Tibial nerve (tissue), 4 donors: ENCODE measurements around the gene HOXB2. TPM values are rescaled to one million over a fixed set of nuclear protein-coding genes. Genes with fewer than 3 reads are reported as not detected.

Source experiments
- DNase-seq, 2 donors: peaks; one replicate each; pipeline ENCODE4 v3.0.0-alpha.2; 2019; ENCODE audit warnings: low spot score in 2 of 2
- H3K27ac ChIP-seq, 4 donors: fragments of 200-600 bp; sonication (generic) in 3 of 4; one replicate each; pipeline ENCODE4 v1.5.1; 2017 to 2019; ENCODE audit warnings: mild to moderate bottlenecking in 1 of 4
- H3K27me3 ChIP-seq, 2 donors: fragments of 200-600 bp; sonication (generic) in 1 of 2; one replicate each; pipeline versions ENCODE4 v1.5.1 to v1.6.0; 2017 to 2019
- H3K36me3 ChIP-seq, 3 donors: fragments of 200-600 bp; sonication (generic); one replicate each; pipeline ENCODE4 v1.5.1; 2018 to 2019
- H3K4me1 ChIP-seq, 4 donors: fragments of 200-600 bp; sonication (generic) in 3 of 4; one replicate each; pipeline ENCODE4 v1.5.1; 2017 to 2019
- H3K4me3 ChIP-seq, 4 donors: fragments of 200-600 bp; sonication (generic) in 3 of 4; one replicate each; pipeline ENCODE4 v1.5.1; 2017 to 2019; ENCODE audit warnings: mild to moderate bottlenecking in 1 of 4, moderate library complexity in 1 of 4
- H3K9me3 ChIP-seq, 4 donors: fragments of 200-600 bp; sonication (generic) in 3 of 4; one replicate each; pipeline ENCODE4 v1.5.1; 2017 to 2019
- EP300 ChIP-seq, 2 donors: sonication (generic); formaldehyde crosslinking; IDR thresholded peaks; one replicate each; pipeline ENCODE4 v1.6.1; 2017; ENCODE audit warnings: antibody characterized with exemption in 2 of 2, mild to moderate bottlenecking in 1 of 2
- POLR2A ChIP-seq, 2 donors: fragments of 450-650 bp; IDR thresholded peaks; one replicate each; pipeline ENCODE4 v1.6.1; 2017; ENCODE audit warnings: antibody characterized with exemption in 2 of 2, mild to moderate bottlenecking in 2 of 2, moderate library complexity in 2 of 2
- WGBS, 2 donors: methylation state at CpG; one replicate each; pipeline ENCODE4 v1.1.5; 2018; 5-methylcytosine and 5-hydroxymethylcytosine counted together
- total RNA-seq, 4 donors: library from RNA; depleted of rRNA; stranded (reverse); fragments of >200 nt; gene quantifications; one replicate each; pipeline ENCODE4 v1.1.0, GENCODE V29; 2016
- TF ChIP-seq, protein P1 (sequence below), 5 experiments: fragments of 200-600 bp in 3 of 5; fragments of 450-650 bp in 2 of 5; sonication (generic) in 3 of 5; IDR thresholded peaks; one replicate each; pipeline ENCODE4 v1.5.1; 2016 to 2019; ENCODE audit warnings: antibody characterized with exemption in 5 of 5, mild to moderate bottlenecking in 3 of 5, moderate library complexity in 2 of 5

HOXB2 gene
- total RNA-seq, 4 donors from 2014 or later = 6.9 to 29.3 (median 19.2) TPM

DNA sequence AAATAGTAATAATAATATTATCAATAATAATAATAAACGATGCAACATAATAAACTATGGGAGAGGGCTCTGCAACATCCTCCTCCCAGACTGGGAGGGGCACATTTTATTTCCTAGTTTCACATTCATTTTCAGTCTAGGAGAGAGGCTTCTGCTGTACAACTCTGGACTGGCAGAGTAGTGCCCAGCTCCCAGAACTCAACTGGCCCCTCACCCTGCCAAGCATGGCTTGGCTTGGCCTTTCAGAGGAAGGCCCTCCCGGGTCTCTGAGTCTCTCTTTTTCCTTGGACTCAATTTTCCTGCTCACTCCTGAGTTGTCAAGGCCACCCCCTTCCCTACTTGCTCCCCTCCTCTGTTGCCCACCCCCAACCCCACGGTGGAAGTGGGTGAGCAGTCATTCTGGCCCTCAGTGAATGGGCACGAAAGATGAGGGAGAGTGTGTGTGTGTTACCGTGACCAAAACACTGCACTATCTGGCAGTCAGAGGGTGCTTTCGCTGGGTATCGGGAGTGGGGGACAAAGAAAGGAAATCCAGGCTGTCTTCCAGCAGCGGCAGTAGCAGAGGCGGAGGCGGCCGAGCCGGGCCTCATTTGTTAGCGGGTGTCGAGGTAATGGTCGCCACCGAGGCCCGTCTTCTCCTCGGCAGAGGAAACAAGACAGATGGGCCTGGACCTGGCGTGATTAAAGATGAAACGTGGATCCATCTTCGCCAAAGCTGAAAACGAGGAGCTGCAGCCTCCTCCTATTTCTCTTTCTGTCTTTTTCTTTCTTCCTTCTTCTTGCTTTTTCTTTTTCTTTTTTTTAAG is 31.0 kb upstream of the HOXB2 start:
- H3K9me3 ChIP-seq = no peaks in the 10 kb centered on the region
- DNase-seq = no peak
- H3K27ac ChIP-seq = peak overlapping the region; percentile 43 to 85 (median 81)
- peaks cover 0 to 67% (median 13%) of the 10 kb centered on the region in 4 donors for H3K4me1 ChIP-seq
- peak overlapping the region in 3 of 4 donors; percentile 34 to 58 (median 53) for H3K4me3 ChIP-seq
- peaks cover 0 to 87% of the 10 kb centered on the region in 2 donors for H3K27me3 ChIP-seq
- no peaks in the 10 kb centered on the region for H3K36me3 ChIP-seq
- TF ChIP-seq, protein P1, sequence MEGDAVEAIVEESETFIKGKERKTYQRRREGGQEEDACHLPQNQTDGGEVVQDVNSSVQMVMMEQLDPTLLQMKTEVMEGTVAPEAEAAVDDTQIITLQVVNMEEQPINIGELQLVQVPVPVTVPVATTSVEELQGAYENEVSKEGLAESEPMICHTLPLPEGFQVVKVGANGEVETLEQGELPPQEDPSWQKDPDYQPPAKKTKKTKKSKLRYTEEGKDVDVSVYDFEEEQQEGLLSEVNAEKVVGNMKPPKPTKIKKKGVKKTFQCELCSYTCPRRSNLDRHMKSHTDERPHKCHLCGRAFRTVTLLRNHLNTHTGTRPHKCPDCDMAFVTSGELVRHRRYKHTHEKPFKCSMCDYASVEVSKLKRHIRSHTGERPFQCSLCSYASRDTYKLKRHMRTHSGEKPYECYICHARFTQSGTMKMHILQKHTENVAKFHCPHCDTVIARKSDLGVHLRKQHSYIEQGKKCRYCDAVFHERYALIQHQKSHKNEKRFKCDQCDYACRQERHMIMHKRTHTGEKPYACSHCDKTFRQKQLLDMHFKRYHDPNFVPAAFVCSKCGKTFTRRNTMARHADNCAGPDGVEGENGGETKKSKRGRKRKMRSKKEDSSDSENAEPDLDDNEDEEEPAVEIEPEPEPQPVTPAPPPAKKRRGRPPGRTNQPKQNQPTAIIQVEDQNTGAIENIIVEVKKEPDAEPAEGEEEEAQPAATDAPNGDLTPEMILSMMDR (IDR thresholded peaks at IDR 0.05) = no peak
- peak in 1 of 2 donors; percentile 30 for TF ChIP-seq EP300 (IDR thresholded peaks at IDR 0.05)
- WGBS, 2 donors = 9 to 19% methylated on average over 22 of the region's 22 CpGs

DNA sequence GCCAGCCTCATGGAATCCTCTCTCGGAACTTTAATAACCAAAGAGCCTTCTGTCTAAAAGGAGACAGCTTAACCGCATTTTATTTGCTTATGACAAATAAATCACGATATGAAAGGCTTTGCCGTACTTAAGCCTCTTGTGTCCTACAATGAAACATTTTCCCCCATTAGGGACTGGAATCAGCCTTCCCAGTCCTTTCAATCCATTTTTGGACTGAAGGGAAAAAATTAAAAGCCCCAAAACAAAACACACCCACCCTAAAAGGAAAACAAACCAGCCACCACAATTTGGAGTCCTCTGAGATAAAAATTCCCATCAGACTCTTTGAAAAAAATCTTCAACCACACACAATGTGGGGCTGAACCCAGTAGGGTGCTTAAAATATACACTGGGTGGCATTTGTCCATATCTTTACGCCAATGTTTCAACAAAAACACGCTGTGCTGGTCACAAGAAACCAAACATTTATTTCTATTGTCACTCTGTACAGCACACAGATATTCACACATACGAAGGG is 30.2 kb upstream of the HOXB2 start:
- H3K36me3 ChIP-seq = no peaks in the 10 kb centered on the region
- peaks cover 0 to 87% of the 10 kb centered on the region in 2 donors for H3K27me3 ChIP-seq
- peaks cover 0 to 75% (median 13%) of the 10 kb centered on the region in 4 donors for H3K4me1 ChIP-seq
- TF ChIP-seq POLR2A (IDR thresholded peaks at IDR 0.05) = no peak
- TF ChIP-seq, protein P1 (IDR thresholded peaks at IDR 0.05) = no peak
- no peak for TF ChIP-seq EP300 (IDR thresholded peaks at IDR 0.05)
- H3K27ac ChIP-seq = peak overlapping the region; percentile 43 to 85 (median 81)
- WGBS, 2 donors = 29% methylated on average over 7 of the region's 7 CpGs
- no peaks in the 10 kb centered on the region for H3K9me3 ChIP-seq
- H3K4me3 ChIP-seq = peak overlapping the region in 1 of 4 donors; percentile 1
- DNase-seq = no peak

DNA sequence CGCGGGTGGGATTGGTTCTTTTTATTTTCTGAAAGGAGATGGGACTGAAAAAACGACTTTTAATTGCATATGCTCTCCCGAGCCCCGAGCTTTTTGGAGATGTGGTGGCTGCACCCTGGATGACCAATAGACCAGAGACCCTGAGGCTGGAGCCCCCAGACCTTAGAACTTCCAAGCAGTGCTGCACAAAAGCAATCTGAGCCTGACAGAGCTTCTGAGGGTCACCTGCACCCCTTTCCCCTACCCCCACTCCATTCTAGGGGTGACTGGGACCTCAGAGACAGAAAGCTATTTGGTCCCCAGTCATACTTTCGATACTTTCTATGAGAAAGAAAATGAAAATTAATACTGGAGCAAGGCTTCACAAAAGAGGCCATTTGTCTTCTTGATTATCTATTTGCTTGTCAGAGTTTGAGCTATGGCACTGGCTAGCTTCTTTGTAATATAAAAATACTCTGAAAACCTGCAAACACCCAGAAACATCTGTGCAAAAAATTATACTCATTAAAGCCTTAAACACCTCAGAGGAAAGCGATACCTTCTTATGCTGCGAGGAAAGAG is 29.7 kb upstream of the HOXB2 start:
- Histone ChIP-seq H3K36me3 (no peaks in the 10 kb centered on the region), H3K4me3 (peak overlapping the region in 1 of 4 donors; percentile 9), H3K27ac (peak overlapping the region; percentile 43 to 85 (median 81)), H3K4me1 (peaks cover 0 to 80% (median 13%) of the 10 kb centered on the region in 4 donors), H3K9me3 (no peaks in the 10 kb centered on the region), H3K27me3 (peaks cover 0 to 87% of the 10 kb centered on the region in 2 donors)
- TF ChIP-seq EP300 (IDR thresholded peaks at IDR 0.05) = no peak
- no peak for TF ChIP-seq POLR2A (IDR thresholded peaks at IDR 0.05)
- TF ChIP-seq, protein P1 (IDR thresholded peaks at IDR 0.05) = no peak
- WGBS, 2 donors = 49 to 53% methylated on average over 8 of the region's 8 CpGs
- no peak for DNase-seq

DNA sequence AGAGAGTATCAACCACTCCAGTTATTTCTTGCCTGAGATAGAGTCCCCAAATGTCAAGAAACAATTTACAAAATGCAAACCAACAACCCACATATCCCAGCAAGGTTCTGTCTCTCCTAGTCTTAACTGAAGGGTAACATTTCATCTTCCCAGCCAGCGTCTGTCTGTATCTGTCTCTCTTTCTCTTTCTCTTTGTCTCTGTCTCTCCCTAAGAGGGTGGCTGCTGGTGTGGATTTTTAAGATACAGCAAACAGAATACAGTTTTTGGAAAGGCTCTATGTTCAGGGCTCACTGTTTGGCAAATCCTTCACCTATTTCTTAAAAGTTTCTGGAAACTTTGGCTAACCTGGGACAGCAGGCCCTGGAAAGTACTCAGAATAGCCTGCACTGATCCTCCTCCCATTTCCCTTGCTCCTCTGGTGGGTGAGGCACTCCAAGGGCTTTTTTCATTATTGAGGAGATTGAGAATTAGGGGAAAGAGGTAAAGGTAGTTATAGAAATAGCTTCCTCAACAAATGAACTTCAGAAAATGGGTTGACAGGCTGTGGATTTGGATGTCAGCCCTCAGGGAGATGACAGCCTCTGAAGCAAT is 27.0 kb upstream of the HOXB2 start:
- H3K27ac ChIP-seq = peak overlapping the region; percentile 19 to 85 (median 82)
- TF ChIP-seq, protein P1 (IDR thresholded peaks at IDR 0.05) = no peak
- TF ChIP-seq POLR2A (IDR thresholded peaks at IDR 0.05) (no peak), EP300 (IDR thresholded peaks at IDR 0.05) (no peak)
- no peak overlapping the region for H3K4me3 ChIP-seq
- H3K9me3 ChIP-seq = no peaks in the 10 kb centered on the region
- no peak for DNase-seq
- H3K4me1 ChIP-seq = peaks cover 0 to 75% (median 11%) of the 10 kb centered on the region in 4 donors
- H3K27me3 ChIP-seq = peaks cover 0 to 89% of the 10 kb centered on the region in 2 donors
- WGBS, 2 donors = 62 to 70% methylated on average over 1 of the region's 1 CpG
- no peaks in the 10 kb centered on the region for H3K36me3 ChIP-seq
